Measurements from ENCODE around the gene NEB. TPM values are rescaled to one million over a fixed set of nuclear protein-coding genes. Genes with fewer than 3 reads are reported as not detected.
A peak's percentile ranks its signal among the peaks of the same experiment; 100 is the strongest.
"Not testable (repeated sequence)": the region's sequence is repeated elsewhere in the genome, so short reads cannot be mapped to it uniquely, and the experiment has no call there.

The NEB gene
- polyA plus RNA-seq, 3 donors = 2.7 TPM; not detected in 2

GRCh38 chr2:151591908-151592255, 142.4 kb downstream of the NEB start:
- H3K27me3 Mint-ChIP-seq (ENCODE audit: low read depth in 3 of 3); H3K9ac ChIP-seq (ENCODE audit: insufficient read depth, low read length, poor library complexity, severe bottlenecking); H3K36me3 Mint-ChIP-seq; intact Hi-C loops (cut with micrococcal nuclease); H2AFZ ChIP-seq (ENCODE audit: insufficient read depth, low read depth, low read length, poor library complexity, severe bottlenecking); H3K4me1 ChIP-seq (ENCODE audit: control insufficient read depth in 1 of 2, insufficient read depth in 2 of 2, low read length in 2 of 2); H3K4me3 Mint-ChIP-seq; H3K27ac ChIP-seq (ENCODE audit: low read depth in 1 of 2, low read length in 2 of 2); H3K4me3 ChIP-seq (replicated peaks in 1 of 3; ENCODE audit: low read depth in 2 of 3, low read length in 3 of 3); H3K27me3 ChIP-seq (ENCODE audit: control insufficient read depth in 2 of 2, insufficient read depth in 2 of 2, low read length in 2 of 2); DNase-seq; H4K20me1 ChIP-seq (ENCODE audit: insufficient read depth, low read length); H3K27ac Mint-ChIP-seq; H3K4me1 Mint-ChIP-seq; H3K9me3 Mint-ChIP-seq; H3K4me2 ChIP-seq (replicated peaks; ENCODE audit: extremely low read depth, low read length, poor library complexity, severe bottlenecking); H3K79me2 ChIP-seq (ENCODE audit: insufficient read depth, low read length); H3K9me3 ChIP-seq (replicated peaks in 1 of 2; ENCODE audit: control insufficient read depth in 1 of 2, insufficient read depth in 1 of 2, low read length in 2 of 2); H3K36me3 ChIP-seq (replicated peaks in 1 of 2; ENCODE audit: control insufficient read depth in 1 of 2, insufficient read depth in 2 of 2, low read length in 2 of 2): not testable (repeated sequence)
- peak; percentile 1 for TF ChIP-seq CTCF (IDR thresholded peaks at IDR 0.05)
- 100% methylated on average over 1 of the region's 4 CpGs for WGBS (ENCODE audit: insufficient coverage)

GRCh38 chr2:151591250-151591907, 142.9 kb downstream of the NEB start:
- H3K9me3 Mint-ChIP-seq; H3K79me2 ChIP-seq (ENCODE audit: insufficient read depth, low read length); H3K9ac ChIP-seq (ENCODE audit: insufficient read depth, low read length, poor library complexity, severe bottlenecking); H3K27me3 ChIP-seq (ENCODE audit: control insufficient read depth in 2 of 2, insufficient read depth in 2 of 2, low read length in 2 of 2); H2AFZ ChIP-seq (ENCODE audit: insufficient read depth, low read depth, low read length, poor library complexity, severe bottlenecking); H3K36me3 Mint-ChIP-seq; H3K4me1 Mint-ChIP-seq; H3K4me2 ChIP-seq (replicated peaks; ENCODE audit: extremely low read depth, low read length, poor library complexity, severe bottlenecking); H3K4me3 Mint-ChIP-seq; H3K36me3 ChIP-seq (replicated peaks in 1 of 2; ENCODE audit: control insufficient read depth in 1 of 2, insufficient read depth in 2 of 2, low read length in 2 of 2); H3K4me3 ChIP-seq (replicated peaks in 1 of 3; ENCODE audit: low read depth in 2 of 3, low read length in 3 of 3); H3K27me3 Mint-ChIP-seq (ENCODE audit: low read depth in 3 of 3); H3K4me1 ChIP-seq (ENCODE audit: control insufficient read depth in 1 of 2, insufficient read depth in 2 of 2, low read length in 2 of 2); H3K27ac Mint-ChIP-seq; intact Hi-C loops (cut with micrococcal nuclease); H4K20me1 ChIP-seq (ENCODE audit: insufficient read depth, low read length); DNase-seq; H3K27ac ChIP-seq (ENCODE audit: low read depth in 1 of 2, low read length in 2 of 2); H3K9me3 ChIP-seq (replicated peaks in 1 of 2; ENCODE audit: control insufficient read depth in 1 of 2, insufficient read depth in 1 of 2, low read length in 2 of 2): not testable (repeated sequence)
- peak; percentile 62 for TF ChIP-seq CTCF (IDR thresholded peaks at IDR 0.05)
- WGBS (ENCODE audit: insufficient coverage) = no CpG with 5 or more reads among the region's 5 CpGs

GRCh38 chr2:151581300-151581699, 153.0 kb downstream of the NEB start:
- DNase-seq; H3K4me1 Mint-ChIP-seq; H3K27me3 Mint-ChIP-seq (ENCODE audit: low read depth in 3 of 3); H3K27ac Mint-ChIP-seq; H3K4me1 ChIP-seq (ENCODE audit: control insufficient read depth in 1 of 2, insufficient read depth in 2 of 2, low read length in 2 of 2); H2AFZ ChIP-seq (ENCODE audit: insufficient read depth, low read depth, low read length, poor library complexity, severe bottlenecking); H3K79me2 ChIP-seq (ENCODE audit: insufficient read depth, low read length); H3K4me2 ChIP-seq (replicated peaks; ENCODE audit: extremely low read depth, low read length, poor library complexity, severe bottlenecking); H3K9ac ChIP-seq (ENCODE audit: insufficient read depth, low read length, poor library complexity, severe bottlenecking); H4K20me1 ChIP-seq (ENCODE audit: insufficient read depth, low read length); H3K27ac ChIP-seq (ENCODE audit: low read depth in 1 of 2, low read length in 2 of 2); H3K27me3 ChIP-seq (ENCODE audit: control insufficient read depth in 2 of 2, insufficient read depth in 2 of 2, low read length in 2 of 2); H3K4me3 Mint-ChIP-seq; H3K36me3 Mint-ChIP-seq; H3K9me3 ChIP-seq (replicated peaks in 1 of 2; ENCODE audit: control insufficient read depth in 1 of 2, insufficient read depth in 1 of 2, low read length in 2 of 2); H3K9me3 Mint-ChIP-seq; intact Hi-C loops (cut with micrococcal nuclease); H3K36me3 ChIP-seq (replicated peaks in 1 of 2; ENCODE audit: control insufficient read depth in 1 of 2, insufficient read depth in 2 of 2, low read length in 2 of 2); H3K4me3 ChIP-seq (replicated peaks in 1 of 3; ENCODE audit: low read depth in 2 of 3, low read length in 3 of 3): not testable (repeated sequence)
- no CpG with 5 or more reads among the region's 5 CpGs for WGBS (ENCODE audit: insufficient coverage)
